Measurements from ENCODE around the gene TSPAN12. TPM values are rescaled to one million over a fixed set of nuclear protein-coding genes. Genes with fewer than 3 reads are reported as not detected.

Gene TSPAN12
- total and polyA plus RNA-seq, 2 of the 8 experiments (the other 6 are each of a cell fraction or from before 2014, with no cell fraction given), result 6.1 to 17.9 TPM

DNA sequence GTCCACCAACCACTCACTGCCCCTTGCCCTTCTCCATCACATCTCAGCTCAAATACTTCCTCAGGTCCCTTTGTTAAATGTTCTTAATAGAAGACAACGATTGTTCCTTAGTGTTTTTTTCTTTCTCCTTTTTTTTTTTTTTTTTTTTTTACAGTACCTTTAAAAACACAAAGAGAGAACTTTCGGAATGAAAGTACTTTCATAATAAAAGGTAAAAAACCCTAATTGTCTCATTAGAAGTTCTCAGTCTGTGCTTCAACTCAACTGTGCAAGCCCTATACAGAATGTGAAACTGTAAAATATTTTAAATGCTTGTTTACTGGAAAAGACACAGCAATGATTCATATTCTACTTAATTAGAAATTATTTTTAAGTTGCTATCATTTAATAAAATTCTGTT is 29.4 kb downstream of the TSPAN12 start:
- ChIA-PET CTCF (ENCODE audit: partially characterized antibody) (no interaction called here), POLR2A (ENCODE audit: partially characterized antibody) (interaction anchor here (1.0 kb wide), 1 partner anchor 28 kb away, joined by 3 read pairs; no protein-coding TSS in a partner anchor)
- DNase-seq (ENCODE audit: low read depth in 1 of 2, low spot score in 2 of 2) (no peak), FAIRE-seq (no peak)
- H2BK20ac ChIP-seq (ENCODE audit: low read length), result no peak overlapping the region
- WGBS, 2 experiments (ENCODE audit: extremely low coverage in 1 of 2, insufficient coverage in 1 of 2, insufficient read length in 1 of 2, insufficient replicate concordance in 2 of 2, low coverage in 1 of 2, low lambda C conversion rate in 2 of 2, missing lambda C conversion rate in 1 of 2), result 75% methylated on average over 1 of the region's 2 CpGs; no CpG with 5 or more reads in 1 of the 2 experiments
- no peaks in the 10 kb centered on the region for H3K79me1 ChIP-seq (ENCODE audit: low read depth, low read length)
- no peak overlapping the region for H3K14ac ChIP-seq (ENCODE audit: insufficient read length)
- H3K27ac ChIP-seq (ENCODE audit: low read depth, low read length), result no peak overlapping the region
- no peak overlapping the region for H3K9ac ChIP-seq (replicated peaks in 1 of 4; ENCODE audit: extremely low read depth in 1 of 4, low read depth in 3 of 4, low read length in 3 of 4)
- 0 out of 2 replicates have a peak overlapping the region, but pooled peaks have one; percentile 32 for H2BK15ac ChIP-seq (ENCODE audit: low read length)
- H3K9me3 ChIP-seq (ENCODE audit: insufficient read depth in 2 of 2, low read depth in 1 of 2, low read length in 1 of 2), result no peaks in the 10 kb centered on the region; a peak in 1 of 4 replicates
- no peaks in the 10 kb centered on the region for H4K20me1 ChIP-seq (replicated peaks in 1 of 2; ENCODE audit: control insufficient read depth in 1 of 2, insufficient read depth in 2 of 2, low read length in 2 of 2)
- no peak overlapping the region for H4K5ac ChIP-seq (ENCODE audit: insufficient read length, low read depth, low read length)
- no peak overlapping the region for H3K4ac ChIP-seq (replicated peaks; ENCODE audit: insufficient read length, low read depth, low read length)
- H3K4me3 ChIP-seq (ENCODE audit: extremely low read depth in 1 of 4, insufficient read depth in 2 of 4, low read depth in 3 of 4, low read length in 4 of 4), result no peak overlapping the region
- H3K79me2 ChIP-seq (ENCODE audit: control insufficient read depth in 1 of 2, insufficient read depth in 2 of 2, low read length in 2 of 2), result no peaks in the 10 kb centered on the region
- no peak overlapping the region for H2AK5ac ChIP-seq (ENCODE audit: low read depth, low read length)
- no peak overlapping the region for H2BK120ac ChIP-seq (replicated peaks; ENCODE audit: low read depth, low read length)
- H4K8ac ChIP-seq (ENCODE audit: extremely low read depth, insufficient read depth, low read length), result no peak overlapping the region
- no peak overlapping the region for H3K23ac ChIP-seq (ENCODE audit: insufficient read length)
- no peak overlapping the region for H3K4me2 ChIP-seq (ENCODE audit: insufficient read depth in 1 of 2, low read depth in 2 of 2, low read length in 2 of 2)
- H2BK12ac ChIP-seq (ENCODE audit: low read depth, low read length), result peak overlapping the region; percentile 69; the same call in 1 of the 2 replicates
- peaks cover 0 to 9% (median 4%) of the 10 kb centered on the region in 4 experiments; a peak in 5 of 7 replicates for H3K4me1 ChIP-seq (replicated peaks in 1 of 4; ENCODE audit: control insufficient read depth in 3 of 4, insufficient read depth in 4 of 4, low read length in 3 of 4)
- H2BK5ac ChIP-seq (ENCODE audit: low read depth, low read length), result no peak overlapping the region
- no peaks in the 10 kb centered on the region; the same call in 1 of the 2 replicates for H3K23me2 ChIP-seq (ENCODE audit: low read depth, low read length)
- no peaks in the 10 kb centered on the region for H3K36me3 ChIP-seq (ENCODE audit: control insufficient read depth in 2 of 4, insufficient read depth in 4 of 4, low read length in 3 of 4)
- no peak overlapping the region for H2AFZ ChIP-seq (ENCODE audit: low read length)
- no peak overlapping the region for H4K91ac ChIP-seq (replicated peaks; ENCODE audit: insufficient read length, low read length)
- H3K18ac ChIP-seq (ENCODE audit: extremely low read depth, low read length), result no peak overlapping the region
- no peak overlapping the region for H3K56ac ChIP-seq (replicated peaks; ENCODE audit: insufficient read length, low read depth, low read length)
- no peaks in the 10 kb centered on the region for H3K27me3 ChIP-seq (replicated peaks in 1 of 4; ENCODE audit: control insufficient read depth in 3 of 4, extremely low read depth in 1 of 4, insufficient read depth in 3 of 4, low read length in 3 of 4)
- no peak for TF ChIP-seq EZH2 (IDR thresholded peaks at IDR 0.05; ENCODE audit: low read depth, low read length, severe bottlenecking)
- TF ChIP-seq ASH2L (IDR thresholded peaks at IDR 0.05; ENCODE audit: low read length), result no peak
- no peak for TF ChIP-seq RAD21 (IDR thresholded peaks at IDR 0.05 in 1 of 2, conservative IDR thresholded peaks at IDR 0.05 in 1 of 2; ENCODE audit: low read depth in 2 of 2, low read length in 2 of 2)
- TF ChIP-seq, protein P1, sequence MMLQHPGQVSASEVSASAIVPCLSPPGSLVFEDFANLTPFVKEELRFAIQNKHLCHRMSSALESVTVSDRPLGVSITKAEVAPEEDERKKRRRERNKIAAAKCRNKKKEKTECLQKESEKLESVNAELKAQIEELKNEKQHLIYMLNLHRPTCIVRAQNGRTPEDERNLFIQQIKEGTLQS (IDR thresholded peaks at IDR 0.05; ENCODE audit: insufficient read depth, low read depth, low read length), result no peak
- no peak for TF ChIP-seq RFX5 (IDR thresholded peaks at IDR 0.05; ENCODE audit: borderline replicate concordance, low read depth, low read length)

Measured in H1 (cell line).